ENCODE measurements around the gene APOBEC4.
A peak's percentile ranks its signal among the peaks of the same experiment; 100 is the strongest.
"Not testable (repeated sequence)": the region's sequence is repeated elsewhere in the genome, so short reads cannot be mapped to it uniquely, and the experiment has no call there.

Gene APOBEC4

GRCh38 chr1:183633676-183634343 is 19.3 kb downstream of the APOBEC4 start:
- no peak for DNase-seq (ENCODE audit: low read depth in 2 of 2)

- no peak for DNase-seq (ENCODE audit: low read depth in 2 of 2)
These were observed 20.2 kb downstream of the APOBEC4 start for GRCh38 chr1:183632964-183633363.

- no peak for DNase-seq (ENCODE audit: low read depth in 2 of 2)
These were observed 21.0 kb downstream of the APOBEC4 start for GRCh38 chr1:183632114-183632513.

GRCh38 chr1:183630748-183631147 is 22.4 kb downstream of the APOBEC4 start:
- DNase-seq (ENCODE audit: low read depth in 2 of 2), result no peak

GRCh38 chr1:183628537-183628936 is 24.6 kb downstream of the APOBEC4 start:
- DNase-seq (ENCODE audit: low read depth in 2 of 2), result no peak

GRCh38 chr1:183626236-183626635 is 26.9 kb downstream of the APOBEC4 start:
- DNase-seq (ENCODE audit: low read depth in 2 of 2), result not testable (repeated sequence)

- peak in 1 of 2 donors; percentile 30 for DNase-seq (ENCODE audit: low read depth in 2 of 2)
These were observed 30.0 kb downstream of the APOBEC4 start for GRCh38 chr1:183622884-183623785.

- DNase-seq (ENCODE audit: low read depth in 2 of 2), result no peak
These were observed 31.1 kb downstream of the APOBEC4 start for GRCh38 chr1:183622013-183622412.

- DNase-seq (ENCODE audit: low read depth in 2 of 2), result no peak
These were observed 32.8 kb downstream of the APOBEC4 start for GRCh38 chr1:183620311-183620710.

GRCh38 chr1:183619781-183620180 is 33.3 kb downstream of the APOBEC4 start:
- DNase-seq (ENCODE audit: low read depth in 2 of 2), result no peak

GRCh38 chr1:183618202-183618601 is 34.9 kb downstream of the APOBEC4 start:
- DNase-seq (ENCODE audit: low read depth in 2 of 2), result not testable (repeated sequence)

GRCh38 chr1:183612975-183613374 is 40.1 kb downstream of the APOBEC4 start:
- not testable (repeated sequence) for DNase-seq (ENCODE audit: low read depth in 2 of 2)

- DNase-seq (ENCODE audit: low read depth in 2 of 2), result no peak
These were observed 40.7 kb downstream of the APOBEC4 start for GRCh38 chr1:183612407-183612806.

- no peak for DNase-seq (ENCODE audit: low read depth in 2 of 2)
These were observed 42.1 kb downstream of the APOBEC4 start for GRCh38 chr1:183611021-183611420.

- DNase-seq (ENCODE audit: low read depth in 2 of 2), result no peak
These were observed 43.2 kb downstream of the APOBEC4 start for GRCh38 chr1:183609759-183610452.

GRCh38 chr1:183609313-183609712 is 43.8 kb downstream of the APOBEC4 start:
- DNase-seq (ENCODE audit: low read depth in 2 of 2), result no peak

- DNase-seq (ENCODE audit: low read depth in 2 of 2), result no peak
These were observed 45.7 kb downstream of the APOBEC4 start for GRCh38 chr1:183607322-183607980.

- no peak for DNase-seq (ENCODE audit: low read depth in 2 of 2)
These were observed 47.2 kb downstream of the APOBEC4 start for GRCh38 chr1:183605904-183606303.

- no peak for DNase-seq (ENCODE audit: low read depth in 2 of 2)
These were observed 48.3 kb downstream of the APOBEC4 start for GRCh38 chr1:183604815-183605214.

- no peak for DNase-seq (ENCODE audit: low read depth in 2 of 2)
These were observed 48.9 kb downstream of the APOBEC4 start for GRCh38 chr1:183604038-183604808.

- no peak for DNase-seq (ENCODE audit: low read depth in 2 of 2)
These were observed 50.6 kb downstream of the APOBEC4 start for GRCh38 chr1:183602510-183602909.

All from stimulated activated CD4-positive, alpha-beta T cell treated with anti-CD3 and anti-CD28 coated beads, Interleukin-15, amount 100 ng/mL, for 48 hours (primary cell).